ENCODE results near the gene ARHGAP42.

The ARHGAP42 gene

GRCh38 chr11:100851584-100852152 lies 164.6 kb downstream of the ARHGAP42 start:
- H3K9me3 Mint-ChIP-seq, result no peaks in the 10 kb centered on the region
- H3K27ac Mint-ChIP-seq, result no peak overlapping the region
- H3K27me3 Mint-ChIP-seq (ENCODE audit: low read depth), result no peaks in the 10 kb centered on the region
- no peak overlapping the region for H3K4me3 Mint-ChIP-seq
- H3K36me3 Mint-ChIP-seq (ENCODE audit: low read depth), result no peaks in the 10 kb centered on the region
- no peaks in the 10 kb centered on the region for H3K4me1 Mint-ChIP-seq (ENCODE audit: low read depth)

GRCh38 chr11:100855466-100856067 lies 168.5 kb downstream of the ARHGAP42 start:
- Mint-ChIP-seq H3K27me3 (ENCODE audit: low read depth) (no peaks in the 10 kb centered on the region), H3K36me3 (ENCODE audit: low read depth) (no peaks in the 10 kb centered on the region), H3K9me3 (no peaks in the 10 kb centered on the region), H3K27ac (no peak overlapping the region), H3K4me1 (ENCODE audit: low read depth) (no peaks in the 10 kb centered on the region), H3K4me3 (no peak overlapping the region)

GRCh38 chr11:100857236-100858005 lies 170.3 kb downstream of the ARHGAP42 start:
- H3K9me3 Mint-ChIP-seq, result no peaks in the 10 kb centered on the region
- no peaks in the 10 kb centered on the region for H3K27me3 Mint-ChIP-seq (ENCODE audit: low read depth)
- H3K36me3 Mint-ChIP-seq (ENCODE audit: low read depth), result no peaks in the 10 kb centered on the region

GRCh38 chr11:100860318-100861155 lies 173.4 kb downstream of the ARHGAP42 start:
- Mint-ChIP-seq H3K27ac (no peak overlapping the region), H3K9me3 (no peaks in the 10 kb centered on the region), H3K4me3 (no peak overlapping the region), H3K36me3 (ENCODE audit: low read depth) (no peaks in the 10 kb centered on the region), H3K27me3 (ENCODE audit: low read depth) (no peaks in the 10 kb centered on the region), H3K4me1 (ENCODE audit: low read depth) (no peaks in the 10 kb centered on the region)

More at GRCh38 chr11:100857236-100858005, 170.3 kb downstream of the ARHGAP42 start:
- Mint-ChIP-seq H3K27ac (no peak overlapping the region), H3K4me3 (no peak overlapping the region), H3K4me1 (ENCODE audit: low read depth) (no peaks in the 10 kb centered on the region)

GRCh38 chr11:100861212-100861611 lies 174.1 kb downstream of the ARHGAP42 start:
- Mint-ChIP-seq H3K27me3 (ENCODE audit: low read depth) (no peaks in the 10 kb centered on the region), H3K27ac (no peak overlapping the region), H3K4me3 (no peak overlapping the region), H3K9me3 (no peaks in the 10 kb centered on the region), H3K36me3 (ENCODE audit: low read depth) (no peaks in the 10 kb centered on the region), H3K4me1 (ENCODE audit: low read depth) (no peaks in the 10 kb centered on the region)

- Mint-ChIP-seq H3K4me1 (ENCODE audit: low read depth) (no peaks in the 10 kb centered on the region), H3K36me3 (ENCODE audit: low read depth) (no peaks in the 10 kb centered on the region), H3K27ac (no peak overlapping the region), H3K27me3 (ENCODE audit: low read depth) (no peaks in the 10 kb centered on the region), H3K9me3 (no peaks in the 10 kb centered on the region), H3K4me3 (no peak overlapping the region)
These were observed 176.0 kb downstream of the ARHGAP42 start for GRCh38 chr11:100863080-100863581.

- Mint-ChIP-seq H3K9me3 (no peaks in the 10 kb centered on the region), H3K36me3 (ENCODE audit: low read depth) (no peaks in the 10 kb centered on the region), H3K27ac (no peak overlapping the region), H3K4me1 (ENCODE audit: low read depth) (no peaks in the 10 kb centered on the region), H3K4me3 (no peak overlapping the region), H3K27me3 (ENCODE audit: low read depth) (no peaks in the 10 kb centered on the region)
These were observed 178.5 kb downstream of the ARHGAP42 start for GRCh38 chr11:100865443-100866065.

GRCh38 chr11:100866453-100866852 lies 179.4 kb downstream of the ARHGAP42 start:
- Mint-ChIP-seq H3K27me3 (ENCODE audit: low read depth) (no peaks in the 10 kb centered on the region), H3K27ac (no peak overlapping the region), H3K9me3 (no peaks in the 10 kb centered on the region), H3K4me1 (ENCODE audit: low read depth) (no peaks in the 10 kb centered on the region), H3K36me3 (ENCODE audit: low read depth) (no peaks in the 10 kb centered on the region), H3K4me3 (no peak overlapping the region)

GRCh38 chr11:100867606-100868005 lies 180.5 kb downstream of the ARHGAP42 start:
- H3K9me3 Mint-ChIP-seq, result no peaks in the 10 kb centered on the region
- no peaks in the 10 kb centered on the region for H3K36me3 Mint-ChIP-seq (ENCODE audit: low read depth)

GRCh38 chr11:100869328-100869727 lies 182.2 kb downstream of the ARHGAP42 start:
- H3K27ac Mint-ChIP-seq, result no peak overlapping the region
- no peaks in the 10 kb centered on the region for H3K4me1 Mint-ChIP-seq (ENCODE audit: low read depth)
- no peaks in the 10 kb centered on the region for H3K27me3 Mint-ChIP-seq (ENCODE audit: low read depth)
- no peaks in the 10 kb centered on the region for H3K36me3 Mint-ChIP-seq (ENCODE audit: low read depth)
- no peaks in the 10 kb centered on the region for H3K9me3 Mint-ChIP-seq
- no peak overlapping the region for H3K4me3 Mint-ChIP-seq

More at GRCh38 chr11:100867606-100868005, 180.5 kb downstream of the ARHGAP42 start:
- Mint-ChIP-seq H3K27me3 (ENCODE audit: low read depth) (no peaks in the 10 kb centered on the region), H3K4me3 (no peak overlapping the region), H3K4me1 (ENCODE audit: low read depth) (no peaks in the 10 kb centered on the region), H3K27ac (no peak overlapping the region)

GRCh38 chr11:100870138-100870537 lies 183.1 kb downstream of the ARHGAP42 start:
- Mint-ChIP-seq H3K36me3 (ENCODE audit: low read depth) (no peaks in the 10 kb centered on the region), H3K4me1 (ENCODE audit: low read depth) (no peaks in the 10 kb centered on the region), H3K9me3 (no peaks in the 10 kb centered on the region), H3K4me3 (no peak overlapping the region), H3K27ac (no peak overlapping the region), H3K27me3 (ENCODE audit: low read depth) (no peaks in the 10 kb centered on the region)

- Mint-ChIP-seq H3K36me3 (ENCODE audit: low read depth) (no peaks in the 10 kb centered on the region), H3K9me3 (no peaks in the 10 kb centered on the region), H3K4me3 (no peak overlapping the region), H3K4me1 (ENCODE audit: low read depth) (no peaks in the 10 kb centered on the region), H3K27ac (no peak overlapping the region), H3K27me3 (ENCODE audit: low read depth) (no peaks in the 10 kb centered on the region)
These were observed 186.1 kb downstream of the ARHGAP42 start for GRCh38 chr11:100872951-100873740.

- H3K27ac Mint-ChIP-seq, result no peak overlapping the region
- H3K36me3 Mint-ChIP-seq (ENCODE audit: low read depth), result no peaks in the 10 kb centered on the region
- H3K4me1 Mint-ChIP-seq (ENCODE audit: low read depth), result no peaks in the 10 kb centered on the region
- H3K9me3 Mint-ChIP-seq, result no peaks in the 10 kb centered on the region
- no peaks in the 10 kb centered on the region for H3K27me3 Mint-ChIP-seq (ENCODE audit: low read depth)
- H3K4me3 Mint-ChIP-seq, result no peak overlapping the region
These were observed 187.1 kb downstream of the ARHGAP42 start for GRCh38 chr11:100874203-100874602.

All from T-helper 1 cell treated with Interleukin-12 subunit alpha and Interleukin-12 subunit beta and Interleukin-4 antibody, amounts not matched to agents 30 μg/mL and 1 μg/mL, for 36 hours (primary cell).